ENCODE results near the gene DENND1B. TPM values are rescaled to one million over a fixed set of nuclear protein-coding genes. Genes with fewer than 3 reads are reported as not detected.

DENND1B gene
- total and polyA plus RNA-seq, 2 of the 8 experiments (the other 6 are each of a cell fraction or from before 2014, with no cell fraction given): 0.74 to 3.3 TPM

- TF ChIP-seq ATF2 (IDR thresholded peaks at IDR 0.05; ENCODE audit: low read length): no peak
- TF ChIP-seq RNF2 (IDR thresholded peaks at IDR 0.05; ENCODE audit: borderline replicate concordance, low read depth, low read length, missing control alignments, poor library complexity, severe bottlenecking): no peak
- TF ChIP-seq TEAD4 (IDR thresholded peaks at IDR 0.05; ENCODE audit: low read depth, low read length): no peak
These were observed 35.5 kb upstream of the DENND1B start (continued) for GRCh38 chr1:197810812-197811211.

All from H1 (cell line).